ENCODE data around the gene UGT1A4.

UGT1A4 gene

DNA sequence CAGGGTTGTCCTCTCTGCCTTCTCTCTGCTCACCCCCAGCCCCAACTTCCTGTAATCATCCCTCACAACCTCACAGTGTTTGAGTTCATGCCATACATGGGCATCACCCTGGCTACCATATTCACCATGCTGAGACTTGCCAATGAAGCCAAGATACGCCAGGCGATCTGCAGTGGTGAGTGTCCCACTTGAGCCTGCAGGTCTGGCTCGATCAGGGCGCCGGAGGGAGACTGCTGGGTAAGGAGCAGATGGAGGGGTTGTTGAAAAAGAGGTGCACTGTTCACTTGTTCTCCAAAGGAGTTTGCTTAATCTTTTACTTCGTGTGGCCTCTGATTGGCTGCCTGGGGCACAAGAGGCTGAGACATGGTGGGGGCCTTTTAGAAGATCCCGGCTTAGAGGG, 74.2 kb downstream of the UGT1A4 start:
- no peak for DNase-seq

DNA sequence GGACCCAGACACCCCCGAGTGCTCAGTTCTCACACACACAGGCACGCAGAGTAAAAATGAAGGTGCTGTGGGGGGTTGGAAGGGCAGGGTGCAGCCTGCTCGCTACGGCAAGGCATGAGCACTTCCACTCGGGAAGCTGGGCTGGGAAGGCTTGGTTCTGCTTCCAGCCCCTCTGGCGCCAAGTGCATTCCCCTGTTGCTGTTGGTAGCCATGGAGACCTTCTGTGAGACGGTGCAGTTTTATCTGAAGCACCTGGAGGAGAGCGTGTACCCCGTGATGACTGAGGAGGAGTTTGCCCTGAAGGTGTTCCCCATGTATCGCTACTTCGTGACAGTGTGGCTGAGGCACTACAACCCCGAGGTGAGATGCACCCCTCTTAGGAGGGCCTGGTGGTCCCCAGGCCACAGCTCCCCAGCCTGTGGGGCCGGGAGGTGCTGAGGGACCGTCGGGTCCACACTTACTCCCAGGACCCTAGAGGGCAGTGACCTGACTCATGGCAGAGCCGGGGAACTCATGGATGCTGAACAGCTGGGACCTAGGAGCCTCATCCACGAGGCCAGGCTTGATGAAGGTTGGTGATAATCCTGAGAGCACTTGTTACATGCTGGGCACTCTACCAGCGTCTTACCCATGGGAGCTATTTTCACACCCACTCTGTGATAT, 75.1 kb downstream of the UGT1A4 start:
- no peak for DNase-seq

DNA sequence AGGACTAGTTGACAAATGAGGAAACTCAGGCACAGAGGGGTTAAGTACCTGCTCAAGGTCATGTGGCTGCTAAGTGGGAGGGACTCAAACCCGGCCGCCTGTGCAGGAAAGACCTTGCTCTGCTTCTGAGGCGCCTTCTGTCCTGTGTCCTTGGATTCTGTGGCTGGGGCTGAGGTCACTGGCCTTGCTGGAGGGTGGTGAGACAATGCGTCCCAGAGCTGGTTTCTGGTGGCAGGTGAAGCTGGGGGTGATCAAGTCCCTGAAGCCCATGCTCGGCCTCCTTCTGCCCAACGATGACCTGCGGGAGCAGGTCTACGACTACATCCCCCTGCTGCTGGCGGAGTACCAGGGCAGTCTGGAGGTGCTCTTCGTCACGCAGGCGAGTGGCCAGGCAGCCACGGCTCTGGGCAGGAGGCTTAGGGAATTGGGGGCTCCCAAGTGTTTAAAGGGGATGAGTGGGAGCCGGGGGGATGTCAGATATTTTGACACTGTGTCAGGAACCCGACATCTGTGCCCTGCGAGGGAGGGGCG, 75.7 kb downstream of the UGT1A4 start:
- DNase-seq: no peak

DNA sequence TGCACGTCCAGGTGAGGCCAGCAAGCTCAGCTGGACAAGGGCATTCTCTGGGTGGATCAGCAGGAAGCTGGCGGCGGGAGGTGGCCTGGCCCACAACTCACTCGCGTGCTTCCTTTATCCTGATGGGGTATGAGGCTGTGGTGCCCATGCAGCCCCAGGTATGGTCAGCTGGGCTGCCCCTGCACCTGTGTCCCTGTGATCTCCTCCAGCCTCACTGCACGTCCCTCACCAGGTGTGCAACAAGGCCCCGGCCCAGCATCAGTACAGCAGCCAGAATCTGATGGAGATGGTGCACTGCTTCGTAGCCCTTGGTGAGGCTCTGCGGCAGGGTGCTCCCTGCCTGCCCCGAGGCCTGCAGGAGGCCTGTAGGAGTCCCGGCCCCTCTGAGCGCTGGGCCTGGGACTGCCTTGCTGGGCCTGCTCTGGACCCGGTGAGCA, 77.2 kb downstream of the UGT1A4 start:
- no peak for DNase-seq

DNA sequence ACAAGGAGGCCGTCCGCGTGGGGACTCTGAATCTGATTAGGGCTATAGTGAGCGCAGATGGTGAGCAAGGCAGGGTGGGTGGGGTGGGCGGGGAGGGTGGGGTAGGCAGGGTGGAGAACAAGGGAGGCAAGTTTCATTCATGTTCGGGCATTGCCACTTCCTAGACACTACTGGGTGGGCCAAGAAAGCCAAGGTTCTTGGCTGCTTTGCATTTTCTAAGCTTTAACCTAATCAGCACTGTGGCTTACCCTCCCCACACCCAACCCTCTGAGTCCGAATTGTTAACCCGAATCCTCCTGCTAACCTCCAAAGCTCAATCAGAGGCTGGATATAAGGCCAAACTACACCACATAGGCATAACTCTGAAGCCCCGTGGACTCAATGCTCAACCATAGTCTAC, 77.7 kb downstream of the UGT1A4 start:
- no peak for DNase-seq

DNA sequence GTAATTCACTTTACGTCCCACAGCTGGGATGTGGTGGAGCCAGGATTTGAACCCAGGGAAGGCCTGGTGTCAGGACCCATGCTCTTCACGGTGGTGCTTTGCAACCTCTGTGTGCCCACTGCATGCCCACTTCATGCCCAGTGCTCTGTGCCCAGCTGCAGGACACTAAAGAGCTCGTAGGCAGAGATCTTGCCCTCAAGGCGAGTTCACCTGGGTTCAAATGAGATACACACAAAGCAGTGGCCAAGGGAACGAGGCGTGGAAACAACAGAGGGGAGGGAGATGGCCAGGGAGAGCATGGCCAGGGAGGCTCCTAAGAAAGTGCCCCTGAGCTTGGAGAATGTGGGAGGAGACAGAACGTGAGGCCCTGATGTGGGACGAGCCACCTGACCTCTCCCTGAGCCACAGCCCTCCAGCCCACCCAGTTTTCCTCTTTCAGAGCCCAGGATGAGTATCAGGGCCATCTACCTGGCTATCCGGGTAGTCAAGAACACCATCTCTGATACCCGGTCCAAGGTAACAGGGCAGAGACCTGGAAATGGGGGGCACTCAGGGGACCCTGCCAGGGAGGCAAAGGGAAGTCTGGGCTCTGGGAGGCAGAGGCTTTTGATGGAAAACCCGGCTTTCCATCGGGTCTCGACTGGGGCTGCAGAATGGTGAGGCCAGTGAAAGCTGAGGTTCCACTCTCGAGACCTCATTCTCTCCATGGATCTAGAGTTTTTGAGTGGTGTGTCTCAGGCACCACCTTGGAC, 80.0 kb downstream of the UGT1A4 start:
- no peak for DNase-seq

DNA sequence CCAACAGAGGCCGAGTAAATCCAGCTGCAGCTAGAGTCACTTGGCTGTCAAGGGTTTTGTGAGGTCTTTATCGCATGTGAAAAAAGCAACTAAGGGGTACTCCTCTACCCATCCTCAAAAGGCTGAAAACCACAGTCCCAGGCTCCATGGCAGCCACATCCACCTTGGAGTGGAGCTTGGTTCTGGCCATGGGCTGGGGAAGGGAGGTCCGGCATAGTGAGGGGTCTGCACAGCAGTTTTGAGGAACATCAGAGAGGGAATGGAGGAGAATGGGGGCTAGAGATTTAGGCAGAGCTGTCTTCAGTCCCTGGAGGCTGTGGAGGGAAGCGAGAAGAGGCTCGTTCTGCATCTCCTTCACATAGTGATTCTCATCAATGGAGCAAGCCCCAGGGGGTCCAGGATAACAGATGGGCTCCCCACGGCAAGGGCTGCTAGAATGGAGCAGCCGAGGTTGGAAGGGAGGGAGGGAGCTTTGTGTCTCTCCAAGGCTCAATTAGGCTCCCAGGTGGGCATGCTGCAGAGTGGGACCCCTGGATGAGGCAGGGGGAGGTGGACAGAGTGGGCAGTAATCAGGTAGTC, 80.6 kb downstream of the UGT1A4 start:
- DNase-seq: peak; percentile 2

DNA sequence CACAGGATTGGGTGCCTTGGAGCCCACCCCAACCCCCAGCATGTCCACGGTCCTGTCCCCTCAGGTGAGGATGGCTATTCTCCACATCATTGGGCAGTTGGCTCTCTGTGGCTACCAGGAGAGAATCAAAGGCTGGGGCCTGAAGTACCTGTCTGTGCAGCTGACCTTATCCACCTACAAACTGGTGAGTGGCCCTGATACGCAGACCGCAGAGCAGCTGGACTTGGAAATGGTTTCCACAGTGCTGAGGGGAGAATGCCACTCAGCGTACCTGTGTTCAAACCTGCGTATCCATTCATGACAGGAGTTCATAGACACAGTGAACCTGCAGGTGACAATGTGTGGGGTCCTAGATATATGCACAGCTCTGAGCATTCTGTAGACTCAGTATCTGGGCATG, 81.2 kb downstream of the UGT1A4 start:
- DNase-seq: no peak

DNA sequence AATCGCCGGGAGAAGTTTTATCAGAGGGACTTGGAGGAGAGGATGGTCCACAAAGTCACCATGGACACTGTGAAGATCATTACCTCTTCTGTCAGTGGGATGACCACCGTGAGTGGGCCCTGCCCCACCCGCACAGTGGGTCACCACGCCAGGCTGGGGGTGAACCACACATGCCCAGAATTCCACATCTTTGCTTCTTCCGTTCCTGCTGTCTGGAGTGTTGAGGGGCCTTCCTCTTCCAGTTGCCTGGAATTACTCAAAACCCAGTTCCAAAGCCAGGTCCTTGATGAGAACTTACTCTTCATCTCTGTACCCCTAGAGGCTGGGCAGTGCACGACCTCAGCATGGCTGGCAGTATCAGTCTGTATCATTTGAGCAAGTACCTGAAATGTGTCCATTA, 81.7 kb downstream of the UGT1A4 start:
- DNase-seq: no peak

DNA sequence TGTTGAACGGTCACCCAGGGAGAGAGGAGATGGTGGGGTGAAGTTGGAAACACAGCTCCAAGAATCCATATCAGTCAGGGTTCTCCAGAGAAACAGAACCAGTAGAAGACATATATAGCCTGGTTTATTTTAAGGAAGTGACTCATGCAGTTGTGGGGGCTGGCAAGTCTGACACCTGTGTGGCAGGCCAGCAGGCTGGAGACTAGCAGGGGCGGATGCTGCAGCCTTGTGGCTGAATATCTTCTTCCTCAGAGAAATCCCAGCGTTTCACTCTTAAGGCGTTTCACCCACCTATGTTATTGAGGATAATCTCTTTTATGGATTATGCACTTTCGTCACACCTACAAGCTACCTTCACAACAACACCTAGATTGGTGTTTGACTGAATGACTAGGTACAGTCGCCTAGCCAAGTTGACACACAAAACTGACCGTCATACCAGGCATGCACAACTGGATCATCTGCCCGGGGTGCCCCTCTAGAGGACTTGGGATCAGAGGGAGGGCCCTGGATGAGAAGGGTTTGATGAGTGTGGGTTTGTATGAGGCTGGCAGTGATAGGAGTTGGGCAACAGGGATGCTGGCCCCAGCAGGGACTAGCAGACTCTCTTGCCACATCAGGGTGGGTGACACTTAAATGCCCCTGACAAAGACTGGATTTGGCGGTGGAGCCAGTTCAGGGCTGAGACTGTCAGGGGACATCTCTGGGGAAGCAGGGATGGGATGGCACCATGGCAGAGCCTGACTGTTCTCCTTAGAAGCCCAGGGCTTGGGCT, 83.0 kb downstream of the UGT1A4 start:
- no peak for DNase-seq

DNA sequence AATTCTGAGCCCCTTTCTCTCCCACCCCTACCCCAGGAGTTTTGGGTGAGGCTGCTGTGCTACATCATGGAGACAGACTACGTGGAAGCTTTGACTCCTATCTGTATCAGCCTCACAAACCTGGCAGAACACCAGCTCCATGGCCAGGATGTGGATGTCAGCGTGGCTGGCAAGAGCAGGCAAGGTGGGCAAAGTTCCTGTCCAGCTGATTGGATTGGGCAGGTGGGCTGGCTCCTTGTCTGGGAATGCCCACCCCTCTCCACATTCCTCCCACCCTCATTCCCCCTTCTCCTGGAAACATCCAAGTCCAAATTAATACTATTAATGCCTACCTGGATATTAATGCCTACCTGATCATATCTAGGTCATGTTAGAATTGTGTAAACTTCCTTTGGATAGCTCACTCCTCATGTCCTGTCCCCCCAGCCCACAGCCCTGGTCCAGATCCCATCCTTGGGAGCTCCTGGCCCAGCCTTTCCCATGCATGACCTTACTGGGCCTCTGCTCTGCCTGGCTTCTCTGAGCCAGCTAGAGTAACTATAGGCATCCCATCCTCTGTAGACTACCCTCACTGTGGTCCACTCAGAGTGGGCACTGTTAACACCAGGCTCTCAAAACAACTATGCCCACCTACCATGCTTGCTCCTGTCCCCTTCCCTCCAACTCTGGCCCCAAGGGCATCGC, 83.7 kb downstream of the UGT1A4 start:
- DNase-seq: no peak

DNA sequence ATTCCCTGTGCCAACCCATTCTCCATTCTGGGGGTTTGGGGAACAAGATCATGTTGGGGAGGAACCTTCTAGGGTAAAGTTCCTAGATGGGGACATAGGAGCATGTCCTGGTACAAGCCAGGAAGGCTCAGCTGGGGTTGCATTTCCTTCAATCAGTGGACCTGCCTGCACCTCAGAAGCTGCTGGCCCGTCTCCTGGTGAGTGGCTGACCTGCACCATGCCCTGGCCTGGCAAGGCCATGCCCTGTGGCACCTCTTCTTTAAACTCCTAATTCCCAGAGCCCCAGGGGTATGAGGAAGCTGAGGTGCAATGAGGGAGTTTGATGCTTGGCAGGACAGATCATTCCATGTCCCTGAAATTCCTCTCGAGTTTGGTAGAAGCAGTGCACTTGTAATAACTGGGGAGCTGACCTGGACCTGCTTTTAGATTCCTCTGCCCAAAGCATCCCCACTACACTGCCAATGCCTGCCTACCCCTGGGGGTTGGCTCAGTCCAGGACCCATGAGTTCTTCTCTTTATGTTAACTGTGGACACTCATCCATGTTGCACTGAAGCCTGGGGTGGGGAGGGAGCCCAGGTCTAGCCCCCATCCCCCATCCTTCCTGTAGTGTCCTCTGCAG, 84.9 kb downstream of the UGT1A4 start:
- no peak for DNase-seq

DNA sequence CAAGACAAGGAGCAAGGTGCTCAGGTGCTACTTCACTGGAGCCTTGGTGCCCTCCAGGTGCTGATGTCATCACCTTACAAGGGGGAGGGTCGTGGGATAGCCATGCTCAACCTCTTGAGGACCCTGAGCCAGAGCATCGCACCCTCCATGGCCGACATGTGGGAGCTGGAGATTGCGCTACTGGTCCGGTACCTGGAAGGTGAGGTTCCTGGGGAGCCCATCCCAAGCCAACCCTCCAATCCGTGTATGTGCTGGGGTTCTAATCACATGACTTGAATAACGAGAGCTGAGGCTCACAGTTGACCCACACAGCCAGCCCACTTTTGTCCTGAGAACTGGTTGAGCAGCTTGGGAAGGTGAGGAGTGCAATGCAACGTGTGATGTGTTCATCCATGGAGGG, 85.5 kb downstream of the UGT1A4 start:
- peak; percentile 4 for DNase-seq

DNA sequence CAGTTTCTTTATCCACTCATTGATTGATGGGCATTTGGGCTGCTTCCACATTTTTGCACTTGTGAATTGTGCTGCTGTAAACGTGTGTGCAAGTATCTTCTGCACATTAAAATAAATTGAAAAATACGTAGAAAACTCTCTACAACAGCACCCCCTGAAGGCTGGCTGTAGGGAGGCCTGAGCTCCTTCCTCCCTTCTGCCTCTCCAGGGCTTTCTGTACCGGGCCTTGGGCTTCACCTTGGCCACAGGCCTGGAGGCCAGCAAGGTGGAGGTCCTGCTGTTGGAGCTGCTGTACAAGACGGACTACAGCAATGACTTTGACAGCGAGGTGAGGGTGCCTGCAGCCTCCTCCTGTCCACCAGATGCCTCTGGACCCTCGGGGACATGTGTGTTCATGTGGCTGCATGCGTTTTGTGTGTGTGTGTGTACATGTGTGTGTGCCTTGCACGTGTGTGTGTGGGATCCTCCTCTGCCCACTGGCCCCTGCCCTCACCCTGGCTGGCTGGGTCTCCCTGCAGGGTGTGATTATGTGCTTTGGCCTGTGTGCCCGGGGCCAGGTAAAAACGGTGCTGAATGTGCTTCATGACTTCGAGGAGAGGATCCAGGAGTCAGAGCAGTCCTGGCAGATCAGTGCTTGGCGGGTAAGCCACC, 88.8 kb downstream of the UGT1A4 start:
- peak; percentile 4 for DNase-seq

DNA sequence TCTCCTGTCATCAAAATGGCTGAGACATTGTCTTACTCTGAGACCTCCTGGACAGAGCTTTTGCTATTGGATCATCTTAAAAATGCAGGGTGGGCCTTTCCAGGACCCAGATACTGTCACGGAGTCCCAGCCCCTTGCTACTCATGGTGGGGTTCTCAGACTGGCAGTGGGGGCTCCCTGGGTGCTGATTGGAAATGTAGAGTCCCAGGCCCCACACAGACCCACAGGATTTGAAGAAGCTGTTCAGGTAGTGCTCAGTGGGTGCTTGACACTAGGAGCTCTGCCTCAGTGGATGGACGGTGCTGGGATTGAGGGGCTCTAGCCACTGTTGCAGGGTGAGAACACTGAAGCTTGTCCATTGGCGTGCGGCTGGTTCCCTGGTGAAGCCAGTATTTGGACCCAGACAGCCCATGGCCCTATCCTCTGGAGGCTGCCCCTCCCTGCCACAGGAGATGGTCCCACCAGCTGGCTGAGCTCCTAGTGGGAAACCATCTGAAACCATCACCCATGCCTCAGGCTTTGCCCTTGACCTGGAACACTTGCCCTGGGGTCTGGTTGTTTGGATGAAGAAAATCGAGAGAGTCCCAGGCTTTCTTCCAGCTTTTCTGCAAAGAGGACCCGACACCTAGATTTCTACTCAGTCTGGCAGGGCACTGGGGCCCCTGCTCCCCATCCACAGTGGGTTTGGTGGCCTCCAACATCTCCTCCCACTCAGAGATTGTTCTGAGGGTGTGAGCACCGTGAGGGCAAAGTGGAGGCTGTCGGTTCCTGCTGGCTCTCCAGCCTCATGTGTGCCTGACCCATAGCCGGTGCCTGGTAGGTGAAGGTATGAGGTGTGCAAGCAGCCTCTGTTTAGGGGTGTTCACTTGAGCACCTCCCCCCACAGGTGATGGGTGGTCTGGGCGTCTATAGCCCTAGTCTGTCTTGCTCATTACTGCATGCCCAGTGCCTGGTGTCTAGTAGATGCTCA, 89.7 kb downstream of the UGT1A4 start:
- peak; percentile 3 for DNase-seq

DNA sequence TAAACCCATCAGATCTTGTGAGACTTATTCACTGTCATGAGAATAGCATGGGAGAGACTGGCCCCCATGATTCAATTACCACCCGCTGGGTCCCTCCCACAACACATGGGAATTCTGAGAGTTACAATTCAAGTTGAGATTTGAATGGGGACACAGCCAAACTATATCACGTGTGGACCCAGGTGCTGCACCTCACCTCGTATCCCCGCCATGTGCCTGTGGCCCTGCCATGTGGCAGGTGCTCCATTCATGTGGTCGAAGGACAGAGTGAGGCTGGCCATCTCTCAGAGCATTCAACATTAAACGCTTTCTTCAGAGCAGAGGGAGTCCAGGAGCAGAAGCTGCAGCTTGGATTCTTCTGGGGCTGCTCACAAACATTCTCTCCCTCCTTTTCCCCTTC, 91.8 kb downstream of the UGT1A4 start:
- DNase-seq: peak; percentile 6

DNA sequence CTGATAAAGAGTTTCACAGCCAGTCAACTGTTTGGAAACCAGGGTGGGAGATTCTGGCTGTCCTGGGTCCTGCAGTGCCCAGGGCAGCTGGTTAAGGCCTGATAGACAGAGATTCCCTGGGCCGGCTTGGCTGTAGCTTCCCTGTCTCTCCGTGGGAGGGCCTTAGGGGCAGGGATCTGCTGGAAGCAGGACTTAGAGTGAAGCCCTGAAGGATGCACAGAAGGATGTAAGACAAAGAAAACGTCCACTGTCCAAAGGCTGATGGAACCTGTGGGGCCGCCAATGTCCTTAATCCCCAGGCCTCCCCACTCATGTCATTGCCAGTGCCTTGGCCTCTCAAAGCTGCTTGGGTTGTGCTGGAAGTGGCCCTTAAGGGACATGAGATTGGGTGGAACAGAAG, 92.6 kb downstream of the UGT1A4 start:
- DNase-seq: peak; percentile 4

DNA sequence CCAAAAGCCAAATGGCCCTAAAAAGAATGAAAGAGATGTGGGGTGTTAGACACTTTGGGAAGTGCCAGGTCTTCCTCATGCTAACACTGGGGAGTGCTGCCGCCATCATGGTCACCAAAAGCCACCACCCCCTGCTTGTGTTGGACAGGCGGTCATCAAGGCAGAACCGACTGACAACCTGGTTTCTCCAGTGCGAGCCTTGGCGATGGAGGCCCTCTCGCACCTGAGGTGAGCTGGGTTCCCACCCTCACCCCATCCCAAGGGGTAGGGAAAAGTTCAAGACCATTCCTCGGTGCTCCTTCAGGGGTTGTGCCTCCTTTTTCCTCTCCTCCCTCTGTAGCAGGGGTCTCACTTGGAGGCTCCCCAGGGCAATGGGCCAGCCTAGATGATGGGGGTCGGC, 93.2 kb downstream of the UGT1A4 start:
- DNase-seq: peak; percentile 4

DNA sequence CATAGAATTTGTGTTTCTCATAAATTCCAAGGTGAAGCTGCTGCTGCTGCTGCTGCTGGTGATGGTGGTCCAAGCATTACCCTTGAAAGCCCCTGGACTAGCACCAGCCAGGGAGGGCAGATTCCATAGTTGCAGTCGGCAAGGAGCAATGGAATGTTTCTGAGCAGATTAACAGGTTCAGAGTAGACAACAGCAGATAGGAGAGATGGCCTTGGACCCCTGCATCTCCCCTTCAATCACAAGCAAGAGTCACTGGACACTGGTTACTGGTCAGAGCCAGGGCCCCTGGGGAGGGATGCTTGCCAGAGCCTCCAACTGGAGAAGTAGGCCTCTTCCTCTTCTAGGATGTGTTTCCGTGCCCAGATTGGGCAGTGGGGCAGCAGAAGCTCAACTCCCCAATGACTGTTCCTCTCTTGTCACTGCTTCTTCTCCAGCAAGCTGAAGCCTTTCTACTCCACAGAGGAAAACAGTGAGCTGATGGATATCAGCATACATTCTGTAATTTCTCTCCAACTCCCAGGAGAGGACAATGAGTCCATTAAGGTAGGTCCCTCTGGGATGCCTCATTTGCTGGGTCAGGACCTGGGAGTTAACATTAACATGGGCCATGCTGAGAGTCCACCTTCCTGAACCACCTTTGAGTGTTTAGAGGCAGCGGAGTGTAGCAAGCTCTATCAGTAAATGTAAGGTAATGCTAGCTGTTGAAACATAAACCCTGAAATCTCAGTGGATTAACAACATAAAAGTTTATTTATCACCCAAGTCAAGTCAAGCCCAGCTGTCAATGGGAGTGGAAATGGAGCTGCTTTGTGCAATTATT, 94.9 kb downstream of the UGT1A4 start:
- DNase-seq: no peak
